ENCODE data around the gene CTAGE8.
"Not testable (repeated sequence)": the region's sequence is repeated elsewhere in the genome, so short reads cannot be mapped to it uniquely, and the experiment has no call there.

Gene CTAGE8
- long read RNA-seq, donor 1, partial matches to known transcripts = 0 of 2 reads
- long read RNA-seq, donor 1, other reads (novel, unspliced or antisense) = 0 of 2 reads
- long read RNA-seq, donor 2, partial matches to known transcripts = 0 of 1 reads
- long read RNA-seq, donor 2, other reads (novel, unspliced or antisense) = 0 of 1 reads
- long read RNA-seq, donor 3 = 0 reads
- long read RNA-seq, donor 4 = 0 reads
- long read RNA-seq, donor 5, partial matches to known transcripts = 0 of 1 reads
- long read RNA-seq, donor 5, other reads (novel, unspliced or antisense) = 0 of 1 reads
- long read RNA-seq, donor 6, partial matches to known transcripts = 0 of 2 reads
- long read RNA-seq, donor 6, other reads (novel, unspliced or antisense) = 0 of 2 reads
- long read RNA-seq, donor 7, partial matches to known transcripts = 0 of 4 reads
- long read RNA-seq, donor 7, other reads (novel, unspliced or antisense) = 0 of 4 reads
- long read RNA-seq, donor 8, partial matches to known transcripts = 0 of 1 reads
- long read RNA-seq, donor 8, other reads (novel, unspliced or antisense) = 0 of 1 reads

DNA sequence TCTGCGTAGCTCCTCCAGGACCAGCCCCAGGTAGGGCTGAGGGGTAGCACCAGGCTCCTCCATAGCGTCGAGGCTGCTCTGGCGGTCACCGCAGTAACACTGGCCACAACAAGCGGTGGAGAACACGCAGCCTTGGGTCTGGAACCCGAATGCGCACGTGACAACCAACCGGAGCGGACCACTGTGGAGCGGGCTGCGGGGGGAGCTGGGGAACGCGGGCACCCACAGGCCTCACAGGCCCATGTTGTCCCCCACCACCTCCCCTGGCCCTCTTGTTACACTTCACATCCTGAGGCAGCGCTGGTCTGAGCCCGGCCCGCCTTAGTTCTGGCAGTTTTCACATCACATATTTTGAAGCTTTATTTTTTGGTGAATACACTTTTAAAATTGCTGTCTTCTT, at the start of gene CTAGE8:
CTAGE8 (minus strand) TSS at position 101 of the 400 bp plus-strand sequence; CDS start at position 63, 38 bp downstream.
- not testable (repeated sequence) for DNase-seq

GRCh38 chr7:144317537-144317936, 48.4 kb upstream of the CTAGE8 start:
- DNase-seq = not testable (repeated sequence)

DNA sequence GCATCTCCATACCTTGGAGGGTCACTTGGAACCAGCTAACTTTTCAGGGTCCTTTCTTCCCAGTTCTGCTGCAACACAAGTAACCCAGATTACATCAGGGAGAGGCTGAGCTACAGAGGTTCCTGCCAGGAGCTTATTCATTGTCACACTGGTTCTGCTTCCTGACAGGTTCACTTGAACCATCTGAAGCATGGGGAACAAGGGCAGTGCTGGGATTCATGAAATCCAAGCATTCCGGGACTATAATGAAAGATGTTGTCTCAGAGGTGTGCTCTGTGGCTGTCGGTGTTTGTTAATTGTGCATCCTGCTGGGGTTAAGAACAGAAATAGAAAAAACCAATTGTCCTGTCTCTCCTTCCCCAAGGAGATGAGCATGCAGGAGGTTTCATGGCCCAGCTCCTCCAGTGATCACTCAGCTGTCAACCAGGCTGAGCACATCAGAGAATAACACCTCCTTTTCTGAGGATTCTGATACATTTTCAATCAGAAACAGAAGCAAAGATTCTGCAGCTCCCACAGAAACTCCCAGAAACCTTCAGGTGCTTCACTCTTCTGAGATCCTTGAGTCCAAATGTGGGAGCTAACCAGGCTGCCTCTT, 42.9 kb upstream of the CTAGE8 start, which contains the start of gene OR2A1:
OR2A1 (plus strand) TSS at position 548 of the 598 bp plus-strand sequence. CDS start 5,706 bp downstream, outside the sequence.
- not testable (repeated sequence) for DNase-seq

DNA sequence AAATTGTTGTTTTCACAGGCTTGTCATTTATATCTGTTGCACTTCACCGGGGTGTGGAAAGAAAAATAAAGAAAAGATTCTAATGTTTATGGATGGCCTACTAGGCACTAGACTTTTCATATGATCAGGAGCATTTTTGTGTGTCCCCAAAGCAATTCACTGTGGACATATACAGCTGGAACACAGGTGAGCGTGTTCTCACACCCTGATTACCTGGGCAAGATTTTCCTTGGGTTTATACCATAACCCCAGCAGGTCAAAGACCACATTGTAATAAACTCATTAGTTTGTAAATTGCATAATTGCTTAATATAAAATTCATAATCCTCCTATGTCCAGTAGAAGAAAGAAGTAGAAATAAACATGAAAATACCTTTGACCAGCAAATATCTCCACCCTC, 42.1 kb upstream of the CTAGE8 start:
- not testable (repeated sequence) for DNase-seq

DNA sequence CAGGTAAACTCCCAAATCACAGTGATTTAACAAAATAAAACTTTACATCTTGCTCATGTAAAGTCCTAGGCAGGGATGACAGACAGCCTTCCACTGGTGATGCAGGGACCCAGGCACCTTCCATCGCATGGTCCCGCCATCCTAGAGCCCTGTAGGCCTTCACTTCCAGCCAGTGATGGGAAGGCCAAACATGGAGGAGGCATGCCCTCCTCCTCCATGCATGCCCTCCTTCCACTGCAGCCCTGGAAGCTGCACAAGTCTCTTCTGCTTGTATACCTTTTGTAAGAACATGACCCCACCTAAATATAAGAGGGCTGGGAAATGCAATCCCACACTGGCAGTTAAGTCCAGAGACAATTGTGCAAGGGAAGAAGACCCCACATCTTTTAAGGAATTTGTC, 40.6 kb upstream of the CTAGE8 start:
- not testable (repeated sequence) for DNase-seq

- DNase-seq = not testable (repeated sequence)
These were observed 36.1 kb upstream of the CTAGE8 start for GRCh38 chr7:144305156-144305555.

GRCh38 chr7:144303607-144304006, 34.5 kb upstream of the CTAGE8 start:
- not testable (repeated sequence) for DNase-seq

DNA sequence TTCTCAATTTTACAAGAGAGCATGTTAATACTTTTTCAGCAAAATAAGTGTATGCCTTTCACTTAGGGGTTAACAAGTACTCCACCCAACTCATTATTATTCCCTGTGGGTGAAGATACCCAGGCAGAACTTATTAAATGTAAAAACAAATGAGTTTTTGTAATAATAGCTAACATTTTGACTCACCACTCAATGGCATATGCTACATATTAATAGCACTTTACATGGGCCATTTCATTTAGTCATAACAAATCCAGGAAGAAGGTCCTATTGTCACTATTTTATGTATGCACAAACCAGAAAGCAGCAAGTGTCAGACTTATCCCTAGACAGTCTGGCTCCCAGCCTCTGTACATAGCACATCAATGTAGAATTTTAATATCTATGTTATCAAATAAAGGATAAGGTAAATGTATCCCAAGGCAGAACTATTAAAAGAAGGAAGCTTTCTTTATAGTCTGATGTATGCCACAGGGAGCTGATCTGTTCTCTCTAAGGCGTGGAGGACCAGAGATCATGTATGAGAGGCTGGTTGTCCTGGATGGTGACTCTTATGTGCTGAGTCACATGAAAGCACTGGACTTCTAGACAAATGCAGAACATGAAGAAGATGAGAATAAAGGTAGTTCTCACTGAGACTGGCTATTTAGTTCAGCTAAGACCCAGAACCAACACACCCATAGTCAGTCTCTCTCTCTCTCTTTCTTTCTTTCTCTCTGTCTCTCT, 33.7 kb upstream of the CTAGE8 start:
- DNase-seq = not testable (repeated sequence)

- not testable (repeated sequence) for DNase-seq
These were observed 24.9 kb upstream of the CTAGE8 start for GRCh38 chr7:144293794-144294499.

GRCh38 chr7:144292384-144293161, 23.5 kb upstream of the CTAGE8 start:
- DNase-seq = not testable (repeated sequence)

- not testable (repeated sequence) for DNase-seq
These were observed 22.5 kb upstream of the CTAGE8 start for GRCh38 chr7:144291607-144292006.

DNA sequence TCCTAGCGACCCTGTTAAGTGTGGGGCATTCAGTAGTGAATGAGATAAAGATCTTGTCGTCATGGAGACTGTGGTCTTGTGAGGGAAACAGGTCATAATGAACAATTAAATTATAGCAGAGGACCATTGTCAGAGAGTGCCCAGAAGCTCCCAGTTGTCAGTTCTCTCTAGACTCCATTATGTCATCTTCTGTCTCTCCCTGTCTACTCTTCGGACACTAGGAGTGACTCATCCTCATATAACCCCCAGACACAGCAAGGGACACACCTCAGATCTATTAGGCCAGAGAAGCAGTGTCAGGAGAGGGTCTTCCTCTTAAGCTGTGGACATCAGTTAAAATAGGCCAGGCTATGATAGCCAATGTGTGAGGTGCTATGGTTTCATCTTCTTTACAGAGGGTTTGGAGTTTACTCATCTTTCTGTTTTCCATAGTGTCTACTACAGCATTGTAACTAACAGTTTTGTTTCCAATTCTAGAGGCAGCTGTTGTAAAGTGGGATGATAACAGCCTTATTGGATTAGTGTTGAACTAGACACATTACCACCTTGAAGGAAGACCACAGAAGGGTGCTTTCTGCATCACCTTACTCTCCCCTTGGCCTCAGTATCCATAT, 18.2 kb upstream of the CTAGE8 start:
- not testable (repeated sequence) for DNase-seq

DNA sequence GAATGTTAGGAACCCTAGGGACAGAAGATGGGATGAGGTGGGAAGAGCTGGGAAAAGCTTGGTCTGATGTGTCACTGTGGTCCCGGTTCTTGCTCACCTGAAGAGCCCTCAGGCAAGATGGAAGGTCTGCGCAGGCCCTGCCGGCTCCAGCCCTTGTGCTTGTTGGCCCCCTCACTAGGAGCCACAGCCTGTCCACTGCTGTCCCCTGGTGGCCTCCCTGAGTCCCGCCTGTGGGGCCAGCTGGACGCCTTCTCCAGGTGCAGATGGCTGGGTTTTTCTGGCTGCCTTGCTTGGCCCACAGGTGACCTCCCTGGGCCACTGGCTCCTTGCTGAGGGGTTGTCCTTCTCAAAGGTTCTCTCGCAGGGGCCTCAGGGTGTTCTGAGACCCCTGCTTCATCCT, 14.6 kb upstream of the CTAGE8 start:
- not testable (repeated sequence) for DNase-seq

DNA sequence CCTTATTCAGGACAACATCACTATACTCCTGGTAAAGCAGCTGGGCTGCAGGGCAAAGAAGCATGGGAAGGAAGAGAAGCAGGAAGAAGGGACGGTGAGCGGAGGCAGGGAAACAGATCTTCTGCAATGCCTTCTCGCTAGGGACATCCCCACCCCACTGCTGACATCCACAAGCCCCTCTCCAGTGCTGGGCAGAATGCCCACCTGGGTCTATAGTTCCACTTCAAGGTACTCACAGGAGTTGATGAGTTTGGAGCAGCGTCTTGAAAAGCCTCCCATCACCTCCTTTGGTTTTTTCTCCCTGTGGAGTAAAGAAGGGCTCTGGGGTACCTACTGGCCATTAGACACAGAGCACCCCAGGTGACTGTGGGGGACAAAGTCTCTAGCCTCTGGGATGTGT, 13.4 kb upstream of the CTAGE8 start:
- DNase-seq = not testable (repeated sequence)

DNA sequence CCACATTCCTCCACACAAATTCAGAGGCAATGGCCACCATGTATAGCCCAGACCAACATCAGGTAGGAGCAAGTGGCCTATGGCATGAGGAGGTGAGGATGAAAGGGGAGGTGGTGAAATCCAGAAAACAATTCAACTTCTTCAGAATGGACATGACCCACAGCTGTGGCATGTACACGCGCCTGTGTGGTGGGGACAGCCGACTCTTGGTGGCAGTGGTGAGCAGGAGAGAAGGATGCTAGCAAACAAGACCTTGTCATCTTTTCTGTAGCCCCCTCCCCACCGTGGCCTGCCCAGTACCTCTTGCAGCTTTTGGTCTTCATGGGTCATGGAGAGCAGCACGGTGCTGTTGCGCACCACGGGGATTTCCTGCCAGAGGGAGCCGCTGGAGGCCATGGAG, 12.9 kb upstream of the CTAGE8 start:
- not testable (repeated sequence) for DNase-seq

- not testable (repeated sequence) for DNase-seq
These were observed 10.9 kb upstream of the CTAGE8 start for GRCh38 chr7:144280010-144280409.

DNA sequence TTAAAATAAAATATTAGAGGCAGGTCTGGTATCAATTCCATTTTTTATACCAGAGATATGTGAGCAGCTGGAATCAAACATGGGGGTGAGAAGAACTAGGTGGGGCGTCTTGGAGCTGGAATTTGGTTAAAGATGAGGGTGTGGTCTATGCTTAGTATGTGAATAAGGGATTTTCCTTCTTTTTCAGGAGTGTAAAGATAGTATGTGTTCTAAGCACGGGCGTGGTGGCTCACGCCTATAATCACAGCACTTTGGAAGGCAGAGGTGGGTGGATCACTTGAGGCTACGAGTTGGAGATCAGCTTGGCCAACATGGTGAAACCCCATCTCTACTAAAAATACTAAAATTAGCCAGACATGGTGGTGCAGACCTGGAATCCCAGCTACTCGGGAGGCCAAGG, 6.2 kb upstream of the CTAGE8 start:
- not testable (repeated sequence) for DNase-seq

DNA sequence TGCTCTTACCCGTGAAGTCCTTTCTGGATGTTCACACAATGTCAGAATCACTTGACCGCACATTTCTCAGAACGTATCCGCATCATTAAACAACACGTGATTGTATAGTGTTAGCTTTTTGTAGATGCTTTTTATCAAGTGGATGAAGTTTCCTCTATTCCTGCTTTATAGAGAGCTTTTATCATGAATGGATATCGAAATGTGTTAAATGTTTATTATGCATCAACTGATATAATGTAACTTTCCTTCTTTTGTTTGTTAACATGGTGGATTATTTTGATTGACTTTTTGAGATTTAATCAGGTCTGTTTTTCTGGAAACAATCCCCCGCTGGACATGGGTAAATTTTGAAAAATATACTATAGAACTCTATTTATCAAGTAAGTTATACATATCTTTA, 4.4 kb downstream of the CTAGE8 start, which contains the start of gene OR2A7:
OR2A7 (minus strand) TSS at position 101 of the 400 bp plus-strand sequence. CDS start 5,164 bp downstream, outside the sequence.
- not testable (repeated sequence) for DNase-seq

- not testable (repeated sequence) for DNase-seq
These were observed 7.0 kb downstream of the CTAGE8 start for GRCh38 chr7:144262128-144262527.

DNA sequence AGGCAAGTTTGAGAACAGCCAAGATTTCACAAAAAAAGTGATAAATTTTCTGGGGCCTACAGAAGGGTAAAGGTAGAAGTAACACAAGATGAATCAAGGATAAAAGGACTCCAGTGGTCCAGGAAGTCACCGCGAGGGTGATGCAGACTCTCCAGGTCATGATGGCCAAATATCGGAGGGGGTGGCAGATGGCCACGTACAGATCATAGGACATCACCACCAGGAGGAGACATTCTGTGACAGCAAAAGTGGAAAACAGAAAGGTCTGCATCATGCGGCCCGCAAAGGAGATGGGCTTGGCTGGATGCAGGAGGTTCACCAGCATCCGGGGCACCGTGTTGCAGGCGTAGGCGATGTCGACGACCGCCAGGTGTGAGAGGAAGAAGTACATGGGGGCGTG, 10.0 kb downstream of the CTAGE8 start:
- DNase-seq = not testable (repeated sequence)

All from right kidney (tissue), 9 donors.